A673 (cell line): Measurements from ENCODE around the gene RGS7. TPM values are rescaled to one million over a fixed set of nuclear protein-coding genes. Genes with fewer than 3 reads are reported as not detected.

ENCODE experiments used
- BruUV-seq: library from RNA; stranded (reverse); fragments of 400-500 nt; replicated peaks from 2 replicates; lab custom pipeline; 2021; lab: Mats Ljungman, UMichigan
- CTCF ChIA-PET: fragments of 300-600 bp; sonication (Branson Sonifier 250); formaldehyde crosslinking; loops from one replicate; lab custom pipeline; 2022; ENCODE audit warnings: antibody characterized with exemption; lab: Charles Lee
- POLR2A ChIA-PET: fragments of 300-600 bp; sonication (Branson Sonifier 250); formaldehyde crosslinking; loops from one replicate; lab custom pipeline; 2022; ENCODE audit warnings: antibody characterized with exemption; ENCODE audit not compliant: low non-redundant PET; lab: Charles Lee
- DNase-seq: peaks from one replicate; pipeline ENCODE4 v3.0.0-alpha.2; 2015; ENCODE audit warnings: low spot score
- H3K27ac ChIP-seq: fragments of 200-600 bp; sonication (generic); 2 replicates; pipeline ENCODE4 v1.5.1; 2016; ENCODE audit warnings: mixed run types, low read depth, mild to moderate bottlenecking, mixed read lengths, antibody characterized with exemption, low read length; ENCODE audit not compliant: poor library complexity, severe bottlenecking
- H3K27me3 ChIP-seq: fragments of 200-600 bp; sonication (generic); replicated peaks from 2 replicates; pipeline ENCODE4 v1.6.1; 2017; ENCODE audit warnings: mixed run types, low read depth, mild to moderate bottlenecking, mixed read lengths, antibody characterized with exemption, low read length; ENCODE audit not compliant: insufficient read depth, poor library complexity
- H3K36me3 ChIP-seq: fragments of 200-600 bp; sonication (generic); 2 replicates; pipeline ENCODE4 v1.6.1; 2016; ENCODE audit warnings: mixed run types, mild to moderate bottlenecking, mixed read lengths, antibody characterized with exemption, low read length; ENCODE audit not compliant: insufficient read depth, poor library complexity, severe bottlenecking
- H3K4me1 ChIP-seq: fragments of 200-600 bp; sonication (generic); 2 replicates; pipeline ENCODE4 v1.6.1; 2017; ENCODE audit warnings: mixed run types, mild to moderate bottlenecking, mixed read lengths, antibody characterized with exemption, low read length; ENCODE audit not compliant: insufficient read depth, poor library complexity, severe bottlenecking
- H3K4me3 ChIP-seq: fragments of 200-600 bp; sonication (generic); 2 replicates; pipeline ENCODE4 v1.5.1; 2016; ENCODE audit warnings: low read depth, mixed run types, mild to moderate bottlenecking, mixed read lengths, low read length; ENCODE audit not compliant: poor library complexity, severe bottlenecking
- H3K9me3 ChIP-seq: fragments of 200-600 bp; sonication (generic); 2 replicates; pipeline ENCODE4 v1.6.1; 2016; ENCODE audit warnings: mixed run types, low read depth, mild to moderate bottlenecking, mixed read lengths, antibody characterized with exemption, low read length; ENCODE audit not compliant: poor library complexity, severe bottlenecking
- CTCF ChIP-seq: fragments of 300-800, 200-600 bp; sonication (generic); conservative IDR thresholded peaks from 2 replicates; pipeline ENCODE4 v1.5.1; 2017; ENCODE audit warnings: low read depth, mild to moderate bottlenecking, antibody characterized with exemption, low read length, moderate library complexity, mixed read lengths
- EZH2 ChIP-seq: fragments of 200-600 bp; sonication (generic); IDR thresholded peaks from 2 replicates; pipeline ENCODE4 v1.6.1; 2017; ENCODE audit warnings: borderline replicate concordance, low read depth, mild to moderate bottlenecking, mixed read lengths, antibody characterized with exemption, low read length; ENCODE audit not compliant: poor library complexity, severe bottlenecking
- intact Hi-C: fragments of 100-400 bp; cut with micrococcal nuclease; formaldehyde crosslinking; loops from one replicate; pipeline ENCODE4 v1.10.0; 2022; ENCODE audit not compliant: unreplicated experiment
- total RNA-seq: library from RNA; stranded (reverse); gene quantifications from 2 replicates; pipeline ENCODE4 v1.2.3, GENCODE V29; 2021

Gene RGS7
- total RNA-seq, 1 experiment from 2014 or later, result not detected

GRCh38 chr1:241212628-241213027, 144.4 kb downstream of the RGS7 start:
- ChIA-PET CTCF (no interaction called here), POLR2A (no interaction called here)
- DNase-seq, result no peak
- no peaks in the 10 kb centered on the region for H3K9me3 ChIP-seq
- no peaks in the 10 kb centered on the region for H3K36me3 ChIP-seq
- BruUV-seq, result no TSS peak
- H3K4me1 ChIP-seq, result no peaks in the 10 kb centered on the region
- no peak overlapping the region for H3K27ac ChIP-seq
- no peaks in the 10 kb centered on the region for H3K27me3 ChIP-seq
- no peak for TF ChIP-seq CTCF
- no peak for TF ChIP-seq EZH2
- intact Hi-C loops, result no loop called here
- no peak overlapping the region for H3K4me3 ChIP-seq

- intact Hi-C loops, result no loop called here
- H3K9me3 ChIP-seq, result no peaks in the 10 kb centered on the region
- ChIA-PET POLR2A (no interaction called here), CTCF (no interaction called here)
- H3K4me3 ChIP-seq, result no peak overlapping the region
- no peak overlapping the region for H3K27ac ChIP-seq
- no peaks in the 10 kb centered on the region for H3K27me3 ChIP-seq
- no peaks in the 10 kb centered on the region for H3K36me3 ChIP-seq
- DNase-seq, result no peak
- H3K4me1 ChIP-seq, result no peaks in the 10 kb centered on the region
- TF ChIP-seq CTCF (no peak), EZH2 (no peak)
- BruUV-seq, result no TSS peak
Measured at GRCh38 chr1:241208910-241209379, 148.1 kb downstream of the RGS7 start.

GRCh38 chr1:241203817-241204216, 153.2 kb downstream of the RGS7 start:
- intact Hi-C loops, result no loop called here
- DNase-seq, result no peak
- BruUV-seq, result no TSS peak
- Histone ChIP-seq H3K27me3 (no peaks in the 10 kb centered on the region), H3K9me3 (no peaks in the 10 kb centered on the region), H3K36me3 (no peaks in the 10 kb centered on the region), H3K27ac (no peak overlapping the region), H3K4me1 (no peaks in the 10 kb centered on the region), H3K4me3 (no peak overlapping the region)
- CTCF ChIA-PET, result no interaction called here
- TF ChIP-seq EZH2 (no peak), CTCF (no peak)
- POLR2A ChIA-PET, result no interaction called here
